Caki2 (cell line): ENCODE data around the gene EXD3. TPM values are rescaled to one million over a fixed set of nuclear protein-coding genes. Genes with fewer than 3 reads are reported as not detected.
A peak's percentile ranks its signal among the peaks of the same experiment; 100 is the strongest.
"Not testable (repeated sequence)": the region's sequence is repeated elsewhere in the genome, so short reads cannot be mapped to it uniquely, and the experiment has no call there.

Experiments used
- DNase-seq: peaks from one replicate; pipeline ENCODE4 v3.0.0-alpha.2; 2015; ENCODE audit warnings: low read depth
- in situ Hi-C: cut with HindIII; loops from 2 replicates; pipeline ENCODE4 v1.10.0; 2016; ENCODE audit warnings: low sequenced_read_pairs, low pct_unique_long_range_greater_than_20kb, mixed read lengths
- total RNA-seq: library from RNA; depleted of rRNA; stranded (reverse); fragments of >200 nt; shearing (Covaris generic); gene quantifications from 2 replicates; pipeline ENCODE4 v1.2.3, GENCODE V29; 2014; ENCODE audit warnings: low replicate concordance; rRNA removed

The EXD3 gene, protein sequence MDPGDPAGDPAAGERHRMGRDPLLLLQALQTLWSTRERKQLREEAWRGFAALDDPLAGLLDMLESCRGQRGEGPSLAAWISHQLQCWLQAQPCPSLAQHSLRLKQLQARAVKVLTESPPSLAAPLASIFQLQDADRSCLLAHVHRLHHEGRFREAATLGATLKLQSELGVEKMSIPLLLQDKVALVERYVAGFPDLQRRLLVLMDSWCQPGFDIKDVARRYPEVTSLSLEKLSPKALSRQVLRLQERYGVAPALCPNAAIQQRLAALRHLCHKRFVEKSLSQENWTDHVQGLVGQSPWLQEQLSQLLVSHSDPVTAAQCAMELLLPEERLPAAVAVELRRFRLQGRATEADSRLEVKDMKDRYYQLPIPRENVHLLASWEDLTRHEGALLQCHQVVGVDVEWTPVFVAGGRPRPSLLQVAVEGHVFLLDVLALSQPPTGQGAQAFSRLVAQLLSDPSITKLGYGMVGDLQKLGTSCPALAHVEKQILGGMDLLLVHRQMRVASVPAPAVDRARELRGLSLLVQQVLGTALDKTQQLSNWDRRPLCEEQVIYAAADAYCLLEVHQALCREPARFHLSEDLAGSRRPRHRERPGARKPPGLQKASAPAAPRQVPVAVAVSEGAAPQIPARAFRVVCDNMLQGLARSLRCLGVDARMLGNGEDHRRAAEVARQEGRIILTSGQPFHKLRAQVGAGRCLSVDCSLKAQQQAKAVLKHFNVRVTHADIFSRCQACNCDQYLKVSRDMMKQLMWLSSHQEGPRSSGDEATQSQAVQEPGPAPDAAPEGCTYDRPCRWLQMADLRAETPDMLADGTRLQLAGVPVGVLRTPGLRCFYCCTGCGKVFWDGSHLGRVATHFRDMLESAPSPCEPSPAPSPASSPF
- 0.84 and 5.3 TPM in 2 replicates for total RNA-seq

DNA sequence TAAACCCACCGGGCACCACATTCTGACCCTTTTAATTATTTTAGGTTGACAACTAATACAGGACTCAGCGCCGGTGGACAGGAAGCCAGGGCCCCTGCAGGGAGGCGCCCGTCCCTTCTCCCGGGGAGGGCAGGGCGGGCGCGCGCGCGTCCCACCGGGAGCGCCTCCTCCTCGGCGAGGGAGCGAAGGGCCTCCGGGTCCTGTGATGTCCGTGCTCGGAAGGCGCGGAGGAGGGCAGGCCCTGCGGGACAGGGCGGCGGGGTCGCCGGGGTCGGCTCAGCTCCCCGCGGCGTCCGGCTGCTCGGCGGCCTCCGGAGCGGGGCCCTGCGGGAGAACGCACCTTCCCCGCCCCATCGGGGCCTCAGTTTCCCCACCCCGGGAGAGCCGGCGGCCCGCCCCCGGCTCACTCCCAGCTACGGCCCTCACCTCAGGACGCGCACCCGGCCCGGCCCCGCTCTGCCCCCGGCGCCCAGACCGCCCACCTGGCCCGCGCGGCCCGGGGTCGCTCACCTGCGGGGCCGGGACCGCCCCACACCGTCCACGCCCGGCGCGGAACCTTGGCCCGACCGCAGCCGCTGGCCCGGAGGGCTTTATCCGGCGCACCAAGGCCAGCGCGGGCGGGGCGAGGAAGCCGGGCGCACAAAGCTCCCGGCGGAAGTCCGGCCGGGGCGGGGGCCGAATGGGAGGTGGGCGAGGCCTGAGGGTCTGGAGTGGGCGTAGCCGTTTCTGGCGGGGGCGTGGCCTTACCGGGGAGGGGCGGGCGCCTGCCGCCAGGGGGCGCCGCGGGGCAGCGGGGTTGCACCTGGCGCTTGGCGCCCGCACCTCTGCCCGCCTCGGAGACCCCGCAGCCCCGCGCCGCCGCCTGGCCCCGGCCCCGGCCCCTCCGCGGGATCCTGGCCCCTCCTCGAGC, at the start of gene EXD3, which contains the start of gene NOXA1:
EXD3 (minus strand) TSS at position 559 of the 910 bp plus-strand sequence. CDS start 27,805 bp downstream, outside the sequence.
NOXA1 (plus strand) TSS at position 790 of the 910 bp plus-strand sequence. CDS start 137 bp downstream, outside the sequence.
- in situ Hi-C loops: no loop called here
- peak; percentile 68 for DNase-seq

DNA sequence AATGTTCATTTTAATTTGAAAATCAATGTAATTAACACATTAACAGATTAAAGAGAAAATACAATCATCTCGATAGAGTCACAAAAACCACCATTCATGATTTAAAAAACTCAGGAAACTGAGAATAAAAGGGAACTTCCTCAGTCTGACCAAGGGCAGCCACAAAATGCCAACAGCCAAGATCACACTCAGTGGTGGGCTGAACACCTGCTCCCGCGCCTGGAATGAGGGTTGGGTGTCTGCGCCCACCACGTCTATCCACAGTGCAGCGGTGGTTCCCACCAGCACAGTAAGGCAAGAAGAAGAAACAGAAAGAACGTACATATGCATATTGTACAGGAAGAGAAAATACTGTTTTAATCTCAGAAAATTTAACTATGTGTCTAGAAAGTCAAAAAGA, 47.8 kb upstream of the EXD3 start:
- in situ Hi-C loops: no loop called here
- no peak for DNase-seq

DNA sequence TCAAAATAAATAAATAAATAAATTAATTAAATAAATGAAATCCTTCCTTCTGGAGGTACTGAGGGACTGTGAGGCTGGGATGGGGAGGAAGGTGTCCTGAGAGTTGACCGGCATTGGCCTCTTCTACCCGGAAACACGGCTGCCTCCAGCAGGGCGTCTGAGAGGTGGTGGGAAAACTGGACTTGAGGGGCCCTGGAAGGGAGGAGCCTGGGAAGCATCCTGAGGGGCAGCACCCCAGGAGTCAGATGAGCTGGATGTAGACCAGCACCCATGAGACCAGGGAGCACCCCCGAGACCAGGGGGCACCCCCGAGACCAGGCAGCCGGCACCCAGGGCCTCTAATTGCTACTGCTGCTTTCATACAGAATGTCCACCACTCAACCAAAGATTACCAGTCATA, 44.9 kb upstream of the EXD3 start:
- DNase-seq: no peak
- in situ Hi-C loops: no loop called here

DNA sequence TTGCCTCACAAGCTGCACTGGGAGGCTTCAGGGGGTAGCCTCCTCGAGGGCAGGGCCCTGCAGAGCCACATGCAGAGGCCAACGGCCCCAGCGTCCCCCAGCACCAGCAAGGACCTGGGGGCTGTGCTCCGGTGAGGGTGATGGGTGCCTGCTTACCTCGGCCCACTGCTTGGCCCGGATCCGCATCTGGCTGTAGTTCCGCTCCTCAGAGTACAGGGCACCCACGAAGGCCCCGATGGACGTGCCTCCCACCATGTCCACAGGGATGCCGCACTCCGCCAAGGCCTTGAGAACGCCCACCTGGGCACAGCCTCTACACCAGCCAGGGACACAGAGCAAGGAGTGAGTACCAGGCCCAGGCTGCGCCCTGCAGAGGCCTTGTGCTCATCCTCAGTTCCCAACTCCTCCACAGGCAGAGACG, 44.2 kb upstream of the EXD3 start:
- in situ Hi-C loops: no loop called here
- no peak for DNase-seq

DNA sequence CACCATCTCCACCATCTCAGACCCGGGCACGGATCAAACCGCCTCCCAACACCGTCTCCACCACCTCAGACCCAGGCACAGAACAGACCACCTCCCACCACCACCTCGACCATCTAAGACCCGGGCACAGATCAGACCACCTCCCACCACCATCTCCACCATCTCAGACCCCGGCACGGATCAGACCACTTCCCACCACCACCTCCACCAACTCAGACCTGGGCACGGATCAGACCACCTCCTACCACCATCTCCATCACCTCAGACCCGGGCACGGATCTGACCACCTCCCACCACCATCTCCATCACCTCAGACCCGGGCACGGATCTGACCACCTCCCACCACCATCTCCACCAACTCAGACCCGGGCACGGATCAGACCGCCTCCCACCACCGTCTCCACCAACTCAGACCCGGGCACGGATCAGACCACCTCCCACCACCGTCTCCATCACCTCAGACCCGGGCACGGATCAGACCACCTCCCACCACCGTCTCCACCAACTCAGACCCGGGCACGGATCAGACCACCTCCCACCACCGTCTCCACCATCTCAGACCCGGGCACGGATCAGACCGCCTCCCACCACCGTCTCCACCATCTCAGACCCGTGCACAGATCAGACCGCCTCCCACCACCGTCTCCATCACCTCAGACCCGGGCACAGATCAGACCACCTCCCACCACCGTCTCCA, 43.6 kb upstream of the EXD3 start:
- in situ Hi-C loops, DNase-seq: not testable (repeated sequence)

DNA sequence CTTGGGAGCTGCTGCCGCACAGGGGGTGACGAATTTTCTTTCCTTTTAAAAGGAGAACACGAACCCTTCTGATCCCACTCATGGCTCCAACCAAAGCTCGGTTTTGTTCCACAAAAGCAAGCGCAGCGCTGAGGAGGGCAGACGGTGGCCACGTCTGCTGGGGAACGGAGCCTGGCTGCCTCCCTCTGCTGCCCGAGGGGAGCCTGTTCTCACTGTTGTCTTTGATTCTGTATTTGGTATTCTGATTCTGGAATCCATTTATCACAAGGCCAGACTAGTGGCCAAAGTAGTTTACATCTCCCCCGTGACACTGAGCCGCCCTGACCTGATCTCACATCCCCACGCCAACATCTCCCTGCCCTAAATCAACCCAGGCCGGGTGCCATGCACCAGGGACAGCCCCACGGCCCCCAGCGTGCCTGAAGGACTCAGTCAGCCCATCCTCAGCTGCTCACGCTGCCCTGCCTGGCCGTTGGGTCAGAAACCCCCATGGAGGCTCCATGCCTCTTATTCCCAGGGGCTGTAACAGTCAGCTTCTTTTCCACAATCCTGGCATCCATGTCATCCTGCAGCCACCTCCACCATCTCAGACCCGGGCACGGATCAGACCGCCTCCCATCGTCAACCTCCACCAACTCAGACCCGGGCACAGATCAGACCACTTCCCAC, 42.9 kb upstream of the EXD3 start:
- no peak for DNase-seq
- in situ Hi-C loops: no loop called here

DNA sequence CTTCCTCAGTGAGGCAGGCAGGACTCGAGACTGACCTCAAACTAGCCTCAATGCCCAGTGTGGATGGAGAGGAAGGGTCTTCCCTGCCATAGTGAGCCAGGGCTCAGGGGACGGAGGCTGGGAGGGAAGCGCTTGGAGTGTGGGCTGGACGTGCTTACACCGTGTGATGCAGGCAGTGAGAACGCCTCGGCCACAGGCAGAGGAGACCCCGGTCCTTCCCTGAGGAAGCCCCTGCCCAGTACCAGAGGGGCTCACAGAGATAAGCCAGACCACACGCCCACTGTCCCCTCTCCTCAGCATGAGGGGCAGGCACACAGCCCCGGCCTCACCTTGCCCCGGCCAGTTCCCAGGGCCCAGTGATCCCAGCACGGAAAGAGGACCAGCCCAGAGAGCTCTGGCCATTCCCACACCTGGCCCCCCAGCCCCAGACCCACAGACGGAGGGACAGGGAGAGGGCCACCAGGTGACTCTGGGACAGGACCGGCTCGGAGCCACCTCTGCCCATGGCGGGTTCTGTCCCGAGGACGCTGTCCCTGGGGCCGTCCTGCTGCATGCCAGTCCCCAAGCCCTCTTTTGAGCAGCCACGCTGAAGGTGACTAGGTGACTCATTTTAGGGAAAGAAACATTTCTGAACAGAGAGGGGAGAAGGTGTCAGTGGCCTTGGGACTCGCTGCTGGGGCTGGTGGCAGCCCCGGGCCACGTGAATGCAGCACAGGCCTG, 42.2 kb upstream of the EXD3 start:
- in situ Hi-C loops: no loop called here
- DNase-seq: no peak

DNA sequence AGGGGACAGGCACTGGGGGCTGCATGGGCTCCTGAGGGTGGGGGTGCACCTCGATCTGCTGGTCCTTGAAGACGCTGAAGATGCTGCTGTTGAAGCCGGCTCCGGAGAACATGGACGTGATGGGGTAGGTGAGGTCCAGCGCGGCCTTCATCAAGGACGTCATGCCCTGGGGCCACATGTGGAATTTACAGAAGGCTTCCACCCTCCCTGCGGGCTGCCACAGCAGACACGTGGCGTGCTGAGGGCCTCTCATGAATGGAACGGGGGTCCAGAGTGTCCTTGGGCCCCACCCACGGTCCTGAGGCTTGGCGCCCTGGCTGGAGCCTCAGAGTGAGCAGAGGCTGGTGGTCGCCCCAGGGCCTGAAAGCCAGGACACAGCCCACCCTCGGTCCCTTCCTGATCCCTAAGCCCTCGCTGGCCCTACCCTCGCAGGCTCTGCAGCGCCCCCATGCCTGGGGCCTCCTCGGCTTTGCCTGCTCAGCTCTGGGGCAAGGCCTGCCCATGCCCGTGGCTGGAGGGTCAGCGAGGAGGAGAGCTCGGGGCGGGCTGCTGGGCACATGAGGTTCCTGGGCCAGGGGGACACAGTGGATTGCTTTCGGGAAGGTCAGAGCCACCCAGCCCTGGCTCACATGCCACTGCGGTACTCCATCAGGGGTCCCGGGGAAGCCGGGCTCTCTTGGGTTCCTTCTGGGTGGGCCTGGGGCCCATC, 41.5 kb upstream of the EXD3 start:
- in situ Hi-C loops: no loop called here
- no peak for DNase-seq

DNA sequence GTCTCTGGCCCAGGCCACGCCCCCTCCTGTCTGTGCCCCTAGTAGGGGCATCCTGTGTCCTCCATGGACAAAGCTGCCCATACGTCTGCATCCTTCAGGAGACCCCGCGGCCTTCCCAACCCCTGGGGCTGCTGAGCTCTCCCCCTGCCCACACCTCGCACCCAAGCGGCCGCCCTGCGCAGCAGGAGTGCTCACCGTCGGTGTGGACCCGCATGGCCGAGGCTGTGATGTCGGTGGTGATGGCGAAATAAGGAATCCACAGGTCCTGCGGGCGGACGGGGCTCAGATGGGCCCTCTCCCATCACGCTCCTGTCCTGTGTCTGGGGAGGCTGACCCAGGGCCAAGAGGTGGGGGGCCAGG, 40.9 kb upstream of the EXD3 start:
- in situ Hi-C loops: no loop called here
- DNase-seq: no peak

DNA sequence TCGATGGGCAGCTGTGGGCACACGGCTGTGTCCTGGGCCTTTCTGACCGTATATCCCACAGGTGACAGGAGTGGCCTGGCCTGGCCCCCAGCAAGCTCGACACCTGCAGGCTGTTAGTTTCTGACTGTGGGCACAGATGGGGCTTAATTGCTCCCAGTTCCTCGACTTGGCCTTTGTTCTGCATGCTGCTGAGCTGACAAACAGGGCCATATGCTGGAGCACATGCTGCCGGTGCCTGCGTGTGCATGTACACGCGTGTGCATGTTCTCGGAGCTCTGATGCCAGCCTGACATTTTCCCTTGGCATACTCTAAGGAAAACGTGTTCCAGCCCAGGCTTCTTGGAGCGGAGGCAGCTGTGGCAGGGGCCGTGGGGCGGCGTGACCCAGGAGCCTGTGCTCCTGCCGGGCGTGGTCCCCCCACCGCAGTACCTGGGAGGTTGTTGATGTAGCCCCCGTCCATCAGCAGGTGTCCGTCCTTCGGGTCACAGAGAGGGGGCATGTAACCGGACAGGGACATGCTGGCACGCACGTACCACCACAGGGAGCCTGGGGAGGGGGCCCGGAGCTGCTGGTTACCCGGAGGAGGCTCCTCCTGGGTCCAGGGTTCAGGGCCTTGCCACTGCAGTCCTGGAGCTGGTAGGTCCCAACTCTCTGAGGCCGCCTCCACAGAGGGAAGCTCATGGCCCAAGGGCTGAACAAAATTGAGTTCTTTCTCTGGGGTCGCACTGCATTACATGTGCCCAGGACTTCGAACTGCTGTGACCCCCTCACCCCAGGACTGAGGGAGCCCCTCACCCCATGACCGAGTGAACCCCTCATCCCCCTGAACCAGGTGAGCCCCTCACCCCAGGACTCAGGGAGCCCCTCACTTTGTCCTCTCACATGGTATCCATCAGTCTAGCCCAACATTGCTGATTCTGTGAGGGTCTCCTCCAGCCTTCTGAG, 40.3 kb upstream of the EXD3 start:
- DNase-seq: no peak
- in situ Hi-C loops: no loop called here

DNA sequence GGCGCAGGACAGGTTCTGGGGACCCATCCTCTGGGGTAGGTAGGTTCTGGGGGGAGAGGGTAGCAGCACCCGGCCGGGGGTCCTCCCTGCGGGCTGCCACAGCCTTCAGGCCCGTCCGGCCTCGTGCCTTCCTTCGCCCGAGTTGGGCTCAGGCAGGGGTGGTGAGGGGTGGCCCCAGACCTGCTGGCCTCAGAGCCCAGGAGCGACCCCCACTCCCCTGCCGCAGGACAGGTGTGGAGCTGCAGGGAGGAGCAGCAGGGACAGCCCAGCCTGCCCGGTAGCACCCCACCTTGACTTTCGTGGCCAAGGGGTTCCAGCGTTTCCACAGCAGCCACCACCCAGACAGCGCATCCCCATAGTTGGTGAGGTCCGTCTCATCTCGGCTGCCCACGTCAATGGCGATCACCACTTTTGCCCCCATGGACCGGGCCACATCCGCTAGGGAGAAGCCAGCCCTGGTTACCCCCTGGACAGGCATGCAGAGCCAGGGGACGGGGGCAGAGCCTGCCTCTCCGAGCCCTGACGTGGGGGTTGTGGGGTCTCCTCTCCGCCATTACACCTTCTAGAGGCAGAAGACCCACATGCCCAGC, 39.5 kb upstream of the EXD3 start:
- no peak for DNase-seq
- in situ Hi-C loops: no loop called here

DNA sequence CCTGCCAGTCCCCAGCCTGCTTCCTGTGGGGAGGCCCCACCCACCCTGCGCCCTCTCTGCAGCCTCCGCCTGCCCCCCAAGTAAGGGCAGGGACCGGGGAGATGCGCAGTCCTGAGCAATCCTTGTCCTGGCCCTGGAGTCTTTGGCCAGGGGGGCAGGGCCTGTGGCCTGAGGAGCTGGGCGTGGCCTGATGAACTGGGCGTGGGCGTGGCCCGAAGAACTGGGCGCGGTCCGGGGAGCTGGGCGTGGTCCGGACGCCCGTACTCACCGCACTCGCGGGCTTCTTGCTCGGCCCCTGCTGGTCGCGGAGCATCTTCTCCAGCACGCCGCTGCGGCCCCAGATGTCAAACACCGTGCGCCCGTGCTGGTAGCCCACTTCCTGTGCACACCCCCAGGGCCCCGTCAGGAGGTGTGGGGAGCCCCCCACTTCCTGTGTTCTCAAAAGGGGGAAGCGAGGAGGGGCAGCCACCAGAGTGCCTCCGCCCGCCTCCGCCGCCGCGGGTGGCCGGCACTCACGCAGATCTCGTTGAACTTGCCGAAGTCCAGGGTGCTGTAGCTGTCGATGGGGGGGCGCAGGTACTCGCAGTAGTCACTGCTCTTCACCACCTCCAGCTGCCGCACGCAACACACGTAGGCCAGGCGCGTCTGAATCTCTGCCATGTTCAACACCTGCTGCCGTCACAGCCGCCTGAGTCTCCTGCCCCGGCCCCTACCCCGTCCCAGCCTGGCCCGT, 38.9 kb upstream of the EXD3 start:
- no peak for DNase-seq
- in situ Hi-C loops: no loop called here

DNA sequence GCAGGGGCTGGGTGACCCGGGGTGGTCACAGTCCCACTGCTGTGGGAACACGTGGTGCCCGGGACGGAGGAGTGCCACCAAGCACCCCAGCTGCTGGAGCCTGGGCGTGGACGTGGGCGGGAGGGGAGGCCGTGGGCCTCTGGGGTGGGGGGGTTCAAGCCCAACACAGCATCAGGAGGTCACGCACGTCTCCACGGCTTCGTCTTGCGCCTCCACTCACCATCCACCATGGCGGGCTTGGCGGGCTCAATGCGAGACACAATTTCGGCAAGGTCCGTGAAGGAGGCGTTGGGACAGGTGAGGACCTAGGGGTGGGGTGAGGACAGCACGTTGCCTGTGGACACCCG, 38.3 kb upstream of the EXD3 start:
- in situ Hi-C loops: no loop called here

More for the DNA sequence above, 38.3 kb upstream of the EXD3 start:
- DNase-seq: no peak
